Natural killer cell treated with Interleukin-12 subunit alpha and Interleukin-12 subunit beta and Interleukin-15 and Interleukin-18, amount 100 ng/mL, for 72 hours (primary cell): ENCODE results near the gene DMWD. TPM values are rescaled to one million over a fixed set of nuclear protein-coding genes. Genes with fewer than 3 reads are reported as not detected.

ENCODE experiments used
- ATAC-seq, 2 donors: fragments of 150-1000 bp; cut with Tn5 transposase in 1 of 2; sonication (Bioruptor Pico), chemical (Tn5 transposase) in 1 of 2; 2 replicates each; pipeline ENCODE4 v1.10.0; 2021
- DNase-seq: peaks from one replicate; pipeline ENCODE4 v3.0.0; 2022; ENCODE audit warnings: low spot score
- H3K27ac Mint-ChIP-seq, 2 donors: 1 replicate in 1 of 2; 2 replicates in 1 of 2; pipeline ENCODE4 v1.8.0; 2022; ENCODE audit warnings: mixed read lengths in 2 of 2, mild to moderate bottlenecking in 1 of 2, moderate library complexity in 1 of 2
- H3K27me3 Mint-ChIP-seq, 2 donors: 1 replicate in 1 of 2; 2 replicates in 1 of 2; pipeline ENCODE4 v1.8.0; 2022; ENCODE audit warnings: mixed read lengths in 2 of 2
- H3K36me3 Mint-ChIP-seq: one replicate; pipeline ENCODE4 v1.8.0; 2022; ENCODE audit warnings: mixed read lengths
- H3K4me1 Mint-ChIP-seq, 2 donors: 1 replicate in 1 of 2; 2 replicates in 1 of 2; pipeline ENCODE4 v1.8.0; 2022; ENCODE audit warnings: low read depth in 2 of 2, mixed read lengths in 2 of 2, mild to moderate bottlenecking in 1 of 2
- H3K4me3 Mint-ChIP-seq: one replicate; pipeline ENCODE4 v1.8.0; 2022; ENCODE audit warnings: mixed read lengths
- H3K9me3 Mint-ChIP-seq: 2 replicates; pipeline ENCODE4 v1.8.0; 2022; ENCODE audit warnings: mixed read lengths
- total RNA-seq, 2 donors: library from RNA; stranded (reverse); gene quantifications; one replicate each; pipeline ENCODE4 v1.2.3, GENCODE V29; 2022

The DMWD gene
- total RNA-seq, 2 donors from 2014 or later, result 51.3 to 76.6 TPM

DNA sequence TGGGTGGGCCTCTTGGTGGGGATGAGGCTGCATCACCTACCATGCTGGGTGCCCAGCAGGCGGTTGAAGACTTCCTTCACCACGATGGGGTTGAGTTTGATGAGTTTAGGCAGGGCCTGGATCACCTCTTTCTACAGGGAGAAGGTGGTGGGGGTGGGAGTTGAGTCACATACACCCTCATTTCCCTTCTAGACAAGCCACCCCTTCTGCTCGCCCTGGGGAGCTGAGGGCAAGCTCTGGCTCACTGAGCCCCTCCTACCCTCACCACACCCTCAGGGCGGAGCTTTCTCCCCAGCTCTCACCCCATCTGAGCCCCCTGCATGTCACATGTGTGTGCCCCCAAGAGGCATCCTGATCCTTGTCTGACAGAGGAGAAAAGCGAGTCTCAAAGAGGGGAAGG is 30.1 kb upstream of the DMWD start:
- H3K27ac Mint-ChIP-seq, result no peak overlapping the region
- no peaks in the 10 kb centered on the region for H3K27me3 Mint-ChIP-seq
- H3K9me3 Mint-ChIP-seq, result no peaks in the 10 kb centered on the region
- DNase-seq (no peak), ATAC-seq (no peak)
- peaks cover 0 to 8% of the 10 kb centered on the region in 2 donors for H3K4me1 Mint-ChIP-seq
- H3K4me3 Mint-ChIP-seq, result no peak overlapping the region
- peaks cover 6% of the 10 kb centered on the region for H3K36me3 Mint-ChIP-seq

DNA sequence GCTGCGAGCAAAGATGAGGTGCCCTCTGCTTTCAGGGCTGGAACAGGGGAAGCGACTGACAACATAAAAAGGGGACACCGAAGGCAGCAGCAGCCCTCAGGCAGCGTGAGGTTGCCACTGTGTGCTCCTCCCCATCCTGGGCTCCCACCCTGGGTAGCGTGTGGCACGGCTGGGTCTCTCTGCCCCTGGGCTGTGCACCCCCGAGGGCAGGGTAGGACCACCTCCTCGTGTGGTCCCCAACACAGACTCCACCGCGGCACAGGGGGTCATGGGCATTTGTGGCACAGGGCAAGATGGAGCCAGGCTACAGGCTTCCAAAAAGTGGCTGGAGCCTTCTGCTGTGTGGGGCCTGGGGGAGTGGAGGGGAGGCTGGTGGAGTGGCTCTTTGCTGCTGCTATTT is 28.9 kb upstream of the DMWD start:
- no peak for ATAC-seq
- Mint-ChIP-seq H3K9me3 (no peaks in the 10 kb centered on the region), H3K27ac (peak overlapping the region in 1 of 2 donors; percentile 29), H3K4me3 (no peak overlapping the region), H3K4me1 (peaks cover 5% of the 10 kb centered on the region in 2 donors), H3K27me3 (no peaks in the 10 kb centered on the region), H3K36me3 (no peaks in the 10 kb centered on the region)
- DNase-seq, result no peak

- no peaks in the 10 kb centered on the region for H3K36me3 Mint-ChIP-seq
- DNase-seq (no peak), ATAC-seq (no peak)
- no peaks in the 10 kb centered on the region for H3K27me3 Mint-ChIP-seq
- H3K4me3 Mint-ChIP-seq, result no peak overlapping the region
- peaks cover 5% of the 10 kb centered on the region in 2 donors for H3K4me1 Mint-ChIP-seq
- peak overlapping the region in 1 of 2 donors; percentile 29 for H3K27ac Mint-ChIP-seq
- H3K9me3 Mint-ChIP-seq, result no peaks in the 10 kb centered on the region
These were observed 28.5 kb upstream of the DMWD start for GRCh38 chr19:45821103-45821521.

DNA sequence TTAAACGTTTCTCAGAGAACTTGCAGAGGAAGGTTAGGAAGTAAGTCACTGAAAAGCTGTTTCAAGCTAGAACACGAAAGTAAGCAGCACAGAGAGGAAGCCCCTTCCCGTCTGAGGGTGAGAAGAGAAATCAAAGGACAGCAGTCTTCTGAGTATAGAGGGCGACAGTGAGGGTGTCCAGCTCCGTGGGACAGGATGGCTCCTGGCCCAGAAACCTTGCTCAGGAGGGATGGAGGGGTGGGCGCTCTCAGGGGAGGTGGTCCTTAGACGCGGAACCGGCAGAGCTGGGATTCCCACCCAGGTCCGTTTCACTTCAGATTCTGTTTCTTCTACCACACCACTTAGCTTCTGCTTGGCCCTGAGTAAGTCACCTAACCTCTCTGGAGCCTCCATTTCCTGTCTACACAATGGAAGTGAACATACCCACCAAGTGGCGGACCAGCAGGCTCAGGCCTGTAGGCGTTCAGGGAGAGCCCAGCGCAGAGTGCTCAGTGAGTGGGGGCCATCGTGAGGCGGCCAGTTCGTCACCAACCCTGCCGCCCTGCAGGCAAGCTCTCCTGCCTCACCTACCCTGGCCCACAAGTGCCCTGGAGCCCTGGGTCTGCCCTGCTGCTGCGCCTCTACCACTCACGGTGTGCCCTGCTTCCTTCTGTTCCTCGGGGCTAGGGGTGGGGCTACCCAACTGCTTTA is 27.9 kb upstream of the DMWD start:
- no peaks in the 10 kb centered on the region for H3K9me3 Mint-ChIP-seq
- H3K4me3 Mint-ChIP-seq, result no peak overlapping the region
- DNase-seq, result peak; percentile 42
- H3K36me3 Mint-ChIP-seq, result no peaks in the 10 kb centered on the region
- H3K27ac Mint-ChIP-seq, result no peak overlapping the region
- H3K4me1 Mint-ChIP-seq, result peaks cover 5% of the 10 kb centered on the region in 2 donors
- no peaks in the 10 kb centered on the region for H3K27me3 Mint-ChIP-seq
- ATAC-seq, result no peak

GRCh38 chr19:45819769-45820168 is 27.1 kb upstream of the DMWD start:
- Mint-ChIP-seq H3K4me3 (no peak overlapping the region), H3K4me1 (peaks cover 5% of the 10 kb centered on the region in 2 donors), H3K9me3 (no peaks in the 10 kb centered on the region), H3K27ac (no peak overlapping the region), H3K27me3 (no peaks in the 10 kb centered on the region), H3K36me3 (no peaks in the 10 kb centered on the region)
- ATAC-seq (no peak), DNase-seq (no peak)

DNA sequence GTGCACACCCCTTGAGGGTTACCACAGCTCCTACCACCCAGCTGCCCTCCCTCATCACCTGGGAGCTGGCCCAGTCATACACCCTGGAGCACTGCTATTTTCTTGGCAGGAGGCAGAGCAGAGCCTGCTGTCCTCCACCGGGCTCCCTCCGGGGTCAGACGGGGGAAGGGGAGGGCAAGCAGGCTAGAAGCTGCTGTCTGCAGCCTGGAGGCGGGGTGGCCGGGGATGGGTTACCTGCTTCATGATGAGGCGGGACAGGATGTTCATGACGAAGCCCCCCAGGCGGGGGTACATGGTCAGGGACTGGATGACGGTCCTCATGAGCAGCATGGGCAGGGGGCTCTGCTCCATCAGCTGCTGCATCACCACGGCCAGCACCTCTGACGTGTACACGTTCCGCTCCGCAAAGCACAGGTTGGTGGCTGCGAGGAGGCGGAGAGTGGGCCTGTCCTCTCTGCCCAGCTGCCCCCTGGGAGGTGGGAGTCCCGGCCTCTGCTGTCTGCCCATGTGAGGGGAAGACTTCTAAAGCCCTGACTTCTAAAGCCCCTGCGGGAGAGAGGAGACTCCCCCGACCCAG is 25.2 kb upstream of the DMWD start:
- Mint-ChIP-seq H3K4me1 (peaks cover 0 to 5% of the 10 kb centered on the region in 2 donors), H3K27ac (no peak overlapping the region), H3K36me3 (no peaks in the 10 kb centered on the region), H3K27me3 (peaks cover 0 to 4% of the 10 kb centered on the region in 2 donors), H3K9me3 (no peaks in the 10 kb centered on the region), H3K4me3 (no peak overlapping the region)
- ATAC-seq (no peak), DNase-seq (peak; percentile 51)

DNA sequence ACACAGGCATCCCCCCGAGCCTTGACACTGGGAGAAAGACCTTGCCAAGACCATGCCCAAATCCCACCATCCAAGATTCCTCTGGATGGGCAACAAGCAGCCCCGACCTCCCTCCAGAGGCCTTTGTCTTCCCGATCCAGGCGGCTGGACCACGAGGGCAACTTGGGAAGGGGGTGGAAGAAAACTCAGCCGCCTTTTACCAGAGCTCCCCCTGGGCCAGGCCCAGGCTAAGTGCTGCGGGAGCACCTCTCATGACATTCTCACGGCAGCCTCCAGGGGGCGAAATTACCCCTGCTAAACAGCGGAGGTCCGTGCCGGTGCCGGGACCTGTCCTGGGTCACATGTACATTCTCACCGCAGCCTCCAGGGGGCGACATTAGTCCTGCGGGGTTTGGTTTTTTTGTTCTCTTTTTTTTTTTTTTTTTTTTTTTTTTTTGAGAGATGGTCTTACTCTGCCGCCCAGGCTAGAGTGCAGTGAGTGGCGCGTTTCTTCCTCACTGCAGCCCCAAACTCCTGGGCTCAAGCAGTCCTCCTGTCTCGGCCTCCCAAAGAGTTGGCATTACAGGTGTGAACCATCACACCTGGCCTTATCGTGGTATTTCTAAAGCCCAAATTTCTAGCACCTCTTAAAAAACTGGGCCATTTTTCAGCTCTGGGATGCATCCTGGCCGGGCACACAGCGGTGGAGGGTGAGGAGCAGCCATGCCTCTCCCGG is 24.5 kb upstream of the DMWD start:
- peaks cover 0 to 4% of the 10 kb centered on the region in 2 donors for H3K27me3 Mint-ChIP-seq
- peaks cover 0 to 5% of the 10 kb centered on the region in 2 donors for H3K4me1 Mint-ChIP-seq
- H3K27ac Mint-ChIP-seq, result no peak overlapping the region
- DNase-seq (peak; percentile 95), ATAC-seq (peak; percentile 95)
- H3K9me3 Mint-ChIP-seq, result no peaks in the 10 kb centered on the region
- H3K4me3 Mint-ChIP-seq, result no peak overlapping the region
- no peaks in the 10 kb centered on the region for H3K36me3 Mint-ChIP-seq

- no peak overlapping the region for H3K27ac Mint-ChIP-seq
- DNase-seq (peak; percentile 58), ATAC-seq (no peak)
- peaks cover 0 to 4% of the 10 kb centered on the region in 2 donors for H3K27me3 Mint-ChIP-seq
- H3K4me1 Mint-ChIP-seq, result peaks cover 0 to 5% of the 10 kb centered on the region in 2 donors
- no peaks in the 10 kb centered on the region for H3K36me3 Mint-ChIP-seq
- H3K4me3 Mint-ChIP-seq, result no peak overlapping the region
- no peaks in the 10 kb centered on the region for H3K9me3 Mint-ChIP-seq
These were observed 23.8 kb upstream of the DMWD start for GRCh38 chr19:45816236-45817009.

DNA sequence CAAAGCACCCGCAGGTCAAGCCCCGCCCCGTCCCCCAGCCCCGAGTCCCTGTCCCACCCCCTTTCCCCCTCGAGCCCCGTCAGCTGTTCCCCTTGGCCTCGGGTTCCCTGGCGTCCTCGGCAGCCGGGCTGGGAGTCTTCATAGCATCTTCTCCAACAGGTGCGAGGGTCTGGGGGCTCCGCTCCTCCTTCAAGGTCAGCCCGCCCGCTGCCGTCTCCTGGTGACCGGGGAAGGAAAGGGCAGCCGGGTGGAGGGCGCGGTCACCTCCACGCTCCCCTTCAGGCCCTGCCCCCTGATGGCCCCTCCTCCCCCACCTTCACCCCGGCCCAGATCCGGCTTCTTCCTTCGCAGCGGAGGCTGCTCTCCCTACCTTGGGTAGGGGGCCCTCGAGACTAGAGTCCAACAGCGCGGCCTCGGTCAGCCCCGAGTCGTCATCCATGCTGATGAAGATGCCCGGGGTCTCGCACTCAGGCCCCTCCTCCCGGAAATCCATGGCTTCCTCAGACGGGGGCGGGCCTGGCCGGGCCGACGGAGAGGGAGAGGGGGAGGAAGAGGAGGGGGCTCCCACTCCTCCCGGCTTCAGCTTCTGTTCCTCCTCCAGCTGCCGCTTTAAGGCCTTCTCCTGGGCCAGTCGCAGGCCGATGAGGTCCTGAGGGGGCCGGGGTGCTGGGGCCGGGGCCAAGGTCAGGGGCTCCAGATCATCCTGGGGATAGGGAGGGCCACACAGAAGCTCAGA is 23.0 kb upstream of the DMWD start:
- H3K36me3 Mint-ChIP-seq, result no peaks in the 10 kb centered on the region
- ATAC-seq (no peak), DNase-seq (peak; percentile 58)
- no peak overlapping the region for H3K27ac Mint-ChIP-seq
- no peaks in the 10 kb centered on the region for H3K9me3 Mint-ChIP-seq
- peaks cover 0 to 4% of the 10 kb centered on the region in 2 donors for H3K27me3 Mint-ChIP-seq
- no peak overlapping the region for H3K4me3 Mint-ChIP-seq
- peaks cover under 1 to 5% of the 10 kb centered on the region in 2 donors for H3K4me1 Mint-ChIP-seq

DNA sequence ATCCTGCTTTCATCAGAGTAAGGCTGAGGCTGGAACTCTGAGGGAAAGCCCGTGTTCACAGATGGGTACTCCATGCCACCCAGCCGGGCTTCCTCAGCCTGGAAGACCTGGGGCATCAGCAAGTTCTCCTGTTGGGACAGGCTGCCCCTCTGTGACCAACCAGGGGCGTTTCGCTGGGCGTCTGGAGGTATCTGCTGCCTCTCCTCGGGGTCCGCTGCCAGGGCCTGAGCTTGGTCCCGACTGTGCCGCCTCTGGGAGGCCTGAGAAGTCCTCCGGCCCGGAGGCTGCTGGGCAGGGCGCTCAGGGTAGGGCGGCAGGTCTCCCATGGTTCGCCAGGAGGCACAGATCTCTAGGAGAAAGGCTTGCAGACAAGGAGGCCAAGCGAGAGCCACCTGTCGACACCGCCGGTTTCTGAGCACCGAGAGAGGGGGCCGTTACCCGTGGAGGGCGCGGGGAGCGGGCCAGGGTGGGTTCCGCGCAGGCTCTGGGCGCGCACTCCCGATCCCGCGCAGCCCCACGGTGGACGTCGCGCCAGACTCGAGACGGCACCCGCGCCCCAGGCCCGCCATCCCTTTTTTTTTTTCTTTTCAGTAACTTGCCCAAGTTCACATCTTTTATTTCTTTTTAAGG is 22.3 kb upstream of the DMWD start, which contains the start of gene RSPH6A:
TSS of gene RSPH6A (minus strand) at position 458 of the 630 bp plus-strand sequence. CDS start at position 326, 132 bp downstream.
- ATAC-seq (no peak), DNase-seq (no peak)
- no peaks in the 10 kb centered on the region for H3K36me3 Mint-ChIP-seq
- H3K27ac Mint-ChIP-seq, result no peak within 1 kb of the TSS
- H3K27me3 Mint-ChIP-seq, result peaks cover 0 to 4% of the 10 kb centered on the region in 2 donors
- H3K4me3 Mint-ChIP-seq, result no peak within 1 kb of the TSS
- peaks cover 4 to 5% of the 10 kb centered on the region in 2 donors for H3K4me1 Mint-ChIP-seq
- H3K9me3 Mint-ChIP-seq, result no peaks in the 10 kb centered on the region

DNA sequence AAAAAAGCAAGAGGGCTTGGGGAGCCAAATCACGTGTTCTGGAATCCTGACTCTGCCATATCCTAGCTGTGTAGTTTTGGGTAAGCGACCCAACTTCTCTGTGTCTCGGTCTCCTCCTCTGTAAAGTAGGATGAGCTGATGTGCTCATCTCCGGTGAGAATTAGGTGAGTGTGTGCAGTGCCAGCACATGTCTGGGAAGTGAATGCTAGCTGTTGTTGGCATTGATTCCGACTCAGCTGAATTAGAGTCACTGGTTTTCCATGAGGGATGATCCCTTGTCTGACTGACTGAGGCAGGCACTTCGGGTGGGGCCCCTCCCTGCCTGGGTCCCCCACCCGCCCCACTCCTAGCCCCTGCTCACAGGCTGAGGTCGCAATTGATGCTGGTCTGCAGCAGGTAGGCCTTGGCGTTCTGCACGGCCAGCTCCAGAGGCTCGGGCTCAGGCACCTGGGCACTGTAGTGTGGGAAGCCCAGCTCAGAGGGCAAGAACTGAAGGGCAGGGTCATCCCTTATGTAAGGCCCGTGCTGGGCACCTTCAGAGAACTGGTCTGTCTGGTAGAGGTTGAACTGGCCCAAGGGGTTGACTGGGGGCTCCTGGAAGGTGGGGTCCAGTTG is 21.6 kb upstream of the DMWD start:
- ATAC-seq (no peak), DNase-seq (no peak)
- Mint-ChIP-seq H3K4me1 (peaks cover 9 to 10% of the 10 kb centered on the region in 2 donors), H3K36me3 (no peaks in the 10 kb centered on the region), H3K27ac (no peak overlapping the region), H3K9me3 (no peaks in the 10 kb centered on the region), H3K4me3 (no peak overlapping the region), H3K27me3 (peaks cover 0 to 6% of the 10 kb centered on the region in 2 donors)

DNA sequence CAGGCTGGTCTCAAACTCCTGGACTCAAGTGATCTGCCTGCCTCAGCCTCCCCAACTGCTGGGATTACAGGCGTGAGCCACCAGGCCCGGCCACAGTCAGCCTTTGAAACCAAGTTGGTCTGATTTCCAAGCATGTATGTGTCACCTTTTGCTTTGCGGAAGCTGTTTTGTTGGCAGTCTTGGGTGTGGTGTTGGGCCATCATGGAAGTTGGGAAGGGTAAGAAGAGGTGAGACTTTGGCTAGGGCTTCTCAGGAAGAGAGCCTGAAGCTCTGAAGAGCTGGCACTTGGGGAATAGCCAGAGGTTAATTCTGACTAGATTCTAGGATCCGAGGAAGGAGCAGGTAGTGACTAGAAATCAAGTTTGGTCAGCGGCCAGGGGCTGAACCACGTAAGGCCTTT is 19.7 kb upstream of the DMWD start:
- ATAC-seq (no peak), DNase-seq (no peak)
- Mint-ChIP-seq H3K4me3 (no peak overlapping the region), H3K4me1 (peaks cover 8 to 9% of the 10 kb centered on the region in 2 donors), H3K27ac (no peak overlapping the region), H3K27me3 (peaks cover 0 to 6% of the 10 kb centered on the region in 2 donors), H3K9me3 (no peaks in the 10 kb centered on the region), H3K36me3 (no peaks in the 10 kb centered on the region)
